MM.1S (cell line): ENCODE measurements around the gene FAM118A.
"Not testable (repeated sequence)": the region's sequence is repeated elsewhere in the genome, so short reads cannot be mapped to it uniquely, and the experiment has no call there.

Experiments
- DNase-seq: peaks from one replicate; pipeline ENCODE4 v3.0.0-alpha.2; 2015
- H2AFZ ChIP-seq: fragments of 300-600 bp; sonication (generic); 2 replicates; pipeline ENCODE4 v1.6.0; 2016; ENCODE audit warnings: antibody characterized with exemption, low read length
- H3F3A ChIP-seq: fragments of 300-600 bp; sonication (generic); 2 replicates; pipeline ENCODE4 v1.6.1; 2016; ENCODE audit warnings: mild to moderate bottlenecking, antibody characterized with exemption, low read length, moderate library complexity, mixed read lengths; ENCODE audit not compliant: insufficient read depth
- H3K27ac ChIP-seq: fragments of 300-600 bp; sonication (generic); 2 replicates; pipeline ENCODE4 v1.5.1; 2016; ENCODE audit warnings: mild to moderate bottlenecking, low read length
- H3K27me3 ChIP-seq: fragments of 300-600 bp; sonication (generic); replicated peaks from 2 replicates; pipeline ENCODE4 v1.6.0; 2016; ENCODE audit warnings: low read length; ENCODE audit not compliant: insufficient read depth
- H3K36me3 ChIP-seq: fragments of 300-600 bp; sonication (generic); replicated peaks from 2 replicates; pipeline ENCODE4 v1.6.1; 2016; ENCODE audit warnings: mild to moderate bottlenecking, low read length, mixed read lengths; ENCODE audit not compliant: insufficient read depth
- H3K4me1 ChIP-seq: fragments of 300-600 bp; sonication (generic); 2 replicates; pipeline ENCODE4 v1.6.1; 2016; ENCODE audit warnings: low read length, mixed read lengths
- H3K4me2 ChIP-seq: fragments of 300-600 bp; sonication (generic); 2 replicates; pipeline ENCODE4 v1.6.0; 2016; ENCODE audit warnings: low read depth, low read length
- H3K4me3 ChIP-seq: fragments of 300-600 bp; sonication (generic); 2 replicates; pipeline ENCODE4 v1.5.1; 2016; ENCODE audit warnings: low read length, mixed read lengths
- H3K79me2 ChIP-seq: fragments of 300-600 bp; sonication (generic); 2 replicates; pipeline ENCODE4 v1.6.1; 2016; ENCODE audit warnings: mixed run types, low read length, mixed read lengths
- H3K9ac ChIP-seq: fragments of 300-600 bp; sonication (generic); 2 replicates; pipeline ENCODE4 v1.6.1; 2016; ENCODE audit warnings: low read length, mixed read lengths
- H3K9me2 ChIP-seq: fragments of 300-600 bp; sonication (generic); replicated peaks from 2 replicates; pipeline ENCODE4 v1.6.1; 2016; ENCODE audit warnings: mild to moderate bottlenecking, low read length, mixed read lengths; ENCODE audit not compliant: insufficient read depth
- H3K9me3 ChIP-seq: fragments of 300-600 bp; sonication (generic); replicated peaks from 2 replicates; pipeline ENCODE4 v1.6.1; 2016; ENCODE audit warnings: mild to moderate bottlenecking, low read length, mixed read lengths; ENCODE audit not compliant: insufficient read depth
- H4K20me1 ChIP-seq: fragments of 300-600 bp; sonication (generic); 2 replicates; pipeline ENCODE4 v1.6.1; 2016; ENCODE audit warnings: mild to moderate bottlenecking, low read length, moderate library complexity, mixed read lengths; ENCODE audit not compliant: insufficient read depth
- EZH2 ChIP-seq: fragments of 300-600 bp; sonication (generic); optimal IDR thresholded peaks from 2 replicates; pipeline ENCODE3; 2017; ENCODE audit warnings: low read depth, mild to moderate bottlenecking, antibody characterized with exemption, low read length, mixed read lengths
- EZH2phosphoT487 ChIP-seq: fragments of 300-600 bp; sonication (generic); IDR thresholded peaks from 2 replicates; pipeline ENCODE4 v1.6.1; 2018; ENCODE audit warnings: antibody characterized with exemption, low read length
- TF ChIP-seq, protein P1 (sequence below): fragments of 300-600 bp; sonication (generic); IDR thresholded peaks from 2 replicates; pipeline ENCODE4 v1.5.1; 2016; ENCODE audit warnings: antibody characterized with exemption, low read length, mixed read lengths

FAM118A gene

DNA sequence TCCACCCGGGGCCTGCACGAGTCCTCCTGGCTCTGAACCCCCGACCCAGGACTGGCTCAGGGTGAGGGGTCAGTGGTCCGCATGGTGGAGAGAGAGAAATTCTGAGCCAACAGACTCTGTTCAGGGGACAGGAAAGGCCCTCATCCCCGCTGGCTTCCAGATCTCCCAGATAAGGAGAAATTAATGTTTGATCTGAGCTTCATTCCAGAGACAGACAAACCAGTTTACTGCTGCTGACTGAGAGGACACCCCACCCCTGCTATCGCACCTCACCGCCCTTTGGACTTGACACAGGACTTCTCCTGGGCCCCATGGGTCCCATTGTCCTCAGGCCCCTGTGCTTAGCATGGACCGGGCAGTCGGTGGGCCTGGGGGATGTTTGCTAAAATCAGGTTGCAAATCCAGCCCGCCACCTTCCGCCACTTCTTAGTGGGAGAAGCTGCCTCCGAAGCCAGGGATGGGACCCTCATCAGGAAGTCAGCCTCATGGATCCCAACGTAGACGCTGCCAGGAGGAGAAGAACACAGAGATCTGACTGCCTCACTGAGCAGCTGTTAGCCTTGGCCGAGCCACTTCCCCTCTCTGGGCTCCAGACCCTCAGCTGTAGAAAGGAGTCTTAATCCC is 36.2 kb upstream of the FAM118A start:
- TF ChIP-seq, protein P1, sequence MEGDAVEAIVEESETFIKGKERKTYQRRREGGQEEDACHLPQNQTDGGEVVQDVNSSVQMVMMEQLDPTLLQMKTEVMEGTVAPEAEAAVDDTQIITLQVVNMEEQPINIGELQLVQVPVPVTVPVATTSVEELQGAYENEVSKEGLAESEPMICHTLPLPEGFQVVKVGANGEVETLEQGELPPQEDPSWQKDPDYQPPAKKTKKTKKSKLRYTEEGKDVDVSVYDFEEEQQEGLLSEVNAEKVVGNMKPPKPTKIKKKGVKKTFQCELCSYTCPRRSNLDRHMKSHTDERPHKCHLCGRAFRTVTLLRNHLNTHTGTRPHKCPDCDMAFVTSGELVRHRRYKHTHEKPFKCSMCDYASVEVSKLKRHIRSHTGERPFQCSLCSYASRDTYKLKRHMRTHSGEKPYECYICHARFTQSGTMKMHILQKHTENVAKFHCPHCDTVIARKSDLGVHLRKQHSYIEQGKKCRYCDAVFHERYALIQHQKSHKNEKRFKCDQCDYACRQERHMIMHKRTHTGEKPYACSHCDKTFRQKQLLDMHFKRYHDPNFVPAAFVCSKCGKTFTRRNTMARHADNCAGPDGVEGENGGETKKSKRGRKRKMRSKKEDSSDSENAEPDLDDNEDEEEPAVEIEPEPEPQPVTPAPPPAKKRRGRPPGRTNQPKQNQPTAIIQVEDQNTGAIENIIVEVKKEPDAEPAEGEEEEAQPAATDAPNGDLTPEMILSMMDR, result no peak
- TF ChIP-seq EZH2phosphoT487 (no peak), EZH2 (no peak)
- Histone ChIP-seq H4K20me1 (no peaks in the 10 kb centered on the region), H3K4me2 (no peak overlapping the region), H3K27ac (no peak overlapping the region), H3F3A (no peaks in the 10 kb centered on the region), H3K4me1 (0 out of 2 replicates have a peak, but pooled peaks cover 3% of the 10 kb centered on the region), H2AFZ (no peak overlapping the region), H3K79me2 (no peaks in the 10 kb centered on the region), H3K27me3 (peaks cover 39% of the 10 kb centered on the region), H3K36me3 (no peaks in the 10 kb centered on the region), H3K9me3 (no peaks in the 10 kb centered on the region), H3K9ac (no peak overlapping the region), H3K4me3 (no peak overlapping the region), H3K9me2 (no peaks in the 10 kb centered on the region)
- no peak for DNase-seq

DNA sequence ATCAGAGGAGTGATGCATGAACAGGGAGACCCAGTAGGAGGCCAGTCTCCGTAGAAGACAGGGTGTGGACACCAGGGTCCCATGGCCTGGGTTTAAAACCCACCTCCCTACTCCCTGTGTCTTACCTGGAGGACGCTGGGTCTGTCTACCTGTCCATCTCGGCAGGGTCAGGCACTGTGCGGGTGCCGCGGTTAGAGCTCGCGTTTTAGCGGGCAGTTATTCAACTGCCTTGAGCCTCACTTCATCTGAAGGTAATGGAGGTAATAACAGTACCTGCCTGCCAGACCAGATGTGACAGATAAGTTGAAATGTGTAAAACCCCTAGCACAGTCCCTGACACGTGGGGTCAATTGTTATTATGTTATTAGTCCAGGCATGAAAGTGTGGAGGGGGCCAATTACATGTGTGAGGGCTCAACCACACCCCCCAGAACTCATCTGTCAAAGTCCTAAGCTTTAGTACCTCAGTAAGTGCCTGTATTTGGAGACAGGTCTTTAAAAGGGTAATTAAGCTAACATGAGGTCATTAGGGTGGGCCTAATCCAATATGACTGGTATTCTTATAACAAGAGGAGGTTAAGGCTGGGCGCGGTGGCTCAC is 33.1 kb upstream of the FAM118A start:
- no peaks in the 10 kb centered on the region for H3K4me1 ChIP-seq

DNA sequence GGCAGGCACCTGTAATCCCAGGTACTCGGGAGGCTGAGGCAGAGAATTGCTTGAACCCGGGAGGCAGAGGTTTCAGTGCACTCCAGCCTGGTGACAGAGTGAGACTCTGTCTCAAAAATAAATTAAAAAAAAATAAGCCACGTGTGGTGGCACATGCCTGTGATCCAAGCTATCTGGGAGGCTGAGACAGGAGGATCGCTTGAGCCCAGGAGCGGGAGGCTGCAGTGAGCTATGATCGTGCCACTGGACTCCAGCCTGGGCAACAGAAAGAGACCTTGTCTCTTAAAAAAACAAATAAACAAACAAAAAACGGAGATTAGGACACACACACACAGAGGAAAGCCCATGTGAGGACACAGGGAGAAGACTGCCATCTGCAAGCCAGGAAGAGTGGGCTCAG is 32.0 kb upstream of the FAM118A start:
- H2AFZ ChIP-seq, H3K9ac ChIP-seq, H4K20me1 ChIP-seq, H3K4me1 ChIP-seq, H3K9me2 ChIP-seq, H3K27ac ChIP-seq, DNase-seq, H3K36me3 ChIP-seq, H3K4me3 ChIP-seq, H3K9me3 ChIP-seq, H3K79me2 ChIP-seq, H3K27me3 ChIP-seq, H3K4me2 ChIP-seq, H3F3A ChIP-seq: not testable (repeated sequence)

More for the DNA sequence above, 33.1 kb upstream of the FAM118A start:
- Histone ChIP-seq H3K4me3 (no peak overlapping the region), H3F3A (no peaks in the 10 kb centered on the region), H2AFZ (no peak overlapping the region), H3K9ac (no peak overlapping the region), H3K9me3 (no peaks in the 10 kb centered on the region), H3K27me3 (peaks cover 18% of the 10 kb centered on the region), H3K27ac (no peak overlapping the region), H3K36me3 (no peaks in the 10 kb centered on the region), H3K9me2 (no peaks in the 10 kb centered on the region), H3K4me2 (no peak overlapping the region), H3K79me2 (no peaks in the 10 kb centered on the region), H4K20me1 (no peaks in the 10 kb centered on the region)
- no peak for TF ChIP-seq EZH2phosphoT487
- TF ChIP-seq, protein P1, result no peak
- no peak for TF ChIP-seq EZH2
- no peak for DNase-seq

DNA sequence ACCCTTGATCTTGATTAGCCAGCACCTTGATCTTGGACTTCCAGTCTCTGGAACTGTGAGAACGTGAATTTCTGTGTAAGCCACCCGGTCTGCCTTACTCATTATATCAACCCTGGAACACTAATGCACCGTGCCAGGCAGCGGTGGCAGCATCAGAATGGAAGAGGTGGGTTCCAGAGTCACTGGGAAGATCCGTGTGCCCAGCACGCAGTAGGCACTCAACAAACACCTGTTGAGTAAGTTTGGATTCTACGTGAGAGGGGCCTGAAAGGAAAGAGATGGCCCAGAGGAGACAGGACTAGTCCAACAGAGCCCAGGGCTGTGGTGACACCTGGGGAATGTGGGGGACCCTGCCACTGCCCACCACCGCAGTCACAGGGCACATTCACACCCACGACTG is 31.6 kb upstream of the FAM118A start:
- TF ChIP-seq, protein P1, result no peak
- H3K9me2 ChIP-seq, result no peaks in the 10 kb centered on the region
- H3K79me2 ChIP-seq, result no peaks in the 10 kb centered on the region
- H3K4me3 ChIP-seq, result no peak overlapping the region
- H3F3A ChIP-seq, result no peaks in the 10 kb centered on the region
- no peak overlapping the region for H3K4me2 ChIP-seq
- H4K20me1 ChIP-seq, result no peaks in the 10 kb centered on the region
- H3K36me3 ChIP-seq, result no peaks in the 10 kb centered on the region
- H3K27me3 ChIP-seq, result peaks cover 8% of the 10 kb centered on the region
- H2AFZ ChIP-seq, result no peak overlapping the region
- H3K9me3 ChIP-seq, result no peaks in the 10 kb centered on the region
- H3K4me1 ChIP-seq, result no peaks in the 10 kb centered on the region
- no peak overlapping the region for H3K27ac ChIP-seq
- DNase-seq, result no peak
- no peak overlapping the region for H3K9ac ChIP-seq
